ENCODE measurements around the gene TSHZ2.

The TSHZ2 gene

GRCh38 chr20:53298911-53299310 lies 326.8 kb downstream of the TSHZ2 start:
- DNase-seq (ENCODE audit: low read depth), result no peak
- H3K4me3 ChIP-seq (ENCODE audit: low read depth, low read length), result no peak overlapping the region
- TF ChIP-seq, protein P1, sequence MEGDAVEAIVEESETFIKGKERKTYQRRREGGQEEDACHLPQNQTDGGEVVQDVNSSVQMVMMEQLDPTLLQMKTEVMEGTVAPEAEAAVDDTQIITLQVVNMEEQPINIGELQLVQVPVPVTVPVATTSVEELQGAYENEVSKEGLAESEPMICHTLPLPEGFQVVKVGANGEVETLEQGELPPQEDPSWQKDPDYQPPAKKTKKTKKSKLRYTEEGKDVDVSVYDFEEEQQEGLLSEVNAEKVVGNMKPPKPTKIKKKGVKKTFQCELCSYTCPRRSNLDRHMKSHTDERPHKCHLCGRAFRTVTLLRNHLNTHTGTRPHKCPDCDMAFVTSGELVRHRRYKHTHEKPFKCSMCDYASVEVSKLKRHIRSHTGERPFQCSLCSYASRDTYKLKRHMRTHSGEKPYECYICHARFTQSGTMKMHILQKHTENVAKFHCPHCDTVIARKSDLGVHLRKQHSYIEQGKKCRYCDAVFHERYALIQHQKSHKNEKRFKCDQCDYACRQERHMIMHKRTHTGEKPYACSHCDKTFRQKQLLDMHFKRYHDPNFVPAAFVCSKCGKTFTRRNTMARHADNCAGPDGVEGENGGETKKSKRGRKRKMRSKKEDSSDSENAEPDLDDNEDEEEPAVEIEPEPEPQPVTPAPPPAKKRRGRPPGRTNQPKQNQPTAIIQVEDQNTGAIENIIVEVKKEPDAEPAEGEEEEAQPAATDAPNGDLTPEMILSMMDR (IDR thresholded peaks at IDR 0.05; ENCODE audit: low read depth, low read length, missing control alignments), result no peak

DNA sequence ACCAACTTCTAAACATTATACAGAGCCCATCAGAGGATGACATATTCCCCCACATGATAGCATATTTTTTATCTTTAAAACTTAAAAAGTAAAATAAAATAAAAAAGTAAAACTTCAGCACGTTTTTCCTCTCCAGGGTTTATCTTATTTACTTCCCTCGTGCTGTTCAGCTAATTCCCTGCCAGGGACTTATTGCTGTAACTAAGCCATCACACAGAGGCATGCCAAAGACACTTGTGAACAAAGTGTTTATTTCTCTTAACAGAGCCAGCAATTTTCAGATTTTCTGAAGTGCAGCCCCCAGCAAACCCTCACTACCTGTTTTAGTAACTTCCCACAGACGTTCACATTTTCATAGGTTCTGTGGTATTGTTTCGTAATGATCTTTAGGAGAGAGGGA lies 327.7 kb downstream of the TSHZ2 start:
- DNase-seq (ENCODE audit: low read depth), result no peak
- H3K4me3 ChIP-seq (ENCODE audit: low read depth, low read length), result no peak overlapping the region
- TF ChIP-seq, protein P1 (IDR thresholded peaks at IDR 0.05; ENCODE audit: low read depth, low read length, missing control alignments), result no peak

DNA sequence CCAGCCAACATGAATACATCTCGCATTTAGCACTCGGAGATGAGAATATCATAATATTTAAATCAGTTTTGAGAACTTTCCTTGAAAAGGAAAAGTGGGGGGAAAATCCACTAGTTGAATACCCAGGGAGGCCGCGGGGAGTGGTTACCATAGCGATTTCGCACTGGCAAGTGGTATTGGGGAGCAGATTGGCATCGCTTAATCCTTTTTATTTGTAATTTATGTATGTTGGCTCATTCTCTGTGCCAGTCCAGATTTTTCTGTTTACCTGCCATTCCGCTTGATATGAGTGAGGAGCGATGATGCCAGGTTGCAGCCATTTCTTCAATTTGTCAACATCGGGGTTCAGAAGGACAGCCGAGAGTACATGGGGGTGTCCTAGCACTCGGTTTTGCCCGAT lies 329.7 kb downstream of the TSHZ2 start:
- no peak overlapping the region for H3K4me3 ChIP-seq (ENCODE audit: low read depth, low read length)
- TF ChIP-seq, protein P1 (IDR thresholded peaks at IDR 0.05; ENCODE audit: low read depth, low read length, missing control alignments), result no peak
- DNase-seq (ENCODE audit: low read depth), result no peak

DNA sequence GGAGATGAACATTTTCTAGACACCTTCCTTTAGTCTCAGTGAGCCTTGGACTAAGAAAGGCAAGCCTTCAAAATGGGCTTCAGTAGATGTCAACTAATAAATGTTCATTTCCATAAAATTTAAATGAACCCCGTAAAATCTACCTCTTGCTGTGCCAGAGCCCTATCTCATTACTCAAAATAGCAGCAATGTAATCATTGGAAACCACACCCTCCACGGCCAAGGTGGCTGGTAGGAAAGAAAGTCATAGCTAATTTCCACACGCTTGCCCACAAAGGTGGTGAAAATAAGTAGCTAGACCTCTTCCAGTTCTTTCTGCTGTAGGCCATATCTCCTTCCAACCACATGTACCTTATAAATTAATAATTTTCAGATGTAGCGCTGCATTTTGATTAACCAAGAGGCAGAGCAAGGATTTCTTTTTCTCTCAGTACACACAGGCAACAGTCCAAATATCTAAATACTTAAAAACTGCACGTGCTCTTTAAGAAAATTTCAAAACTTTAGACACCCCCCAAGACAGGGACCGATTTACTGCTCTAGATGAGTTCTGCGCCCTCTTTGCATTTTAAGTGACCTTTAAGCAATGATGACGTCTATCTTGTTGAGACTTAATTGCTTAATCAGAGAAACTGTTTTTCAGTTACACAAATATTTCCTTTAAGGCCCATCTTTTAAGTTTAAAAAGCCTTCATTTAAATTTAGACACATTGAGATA lies 330.7 kb downstream of the TSHZ2 start:
- TF ChIP-seq, protein P1 (IDR thresholded peaks at IDR 0.05; ENCODE audit: low read depth, low read length, missing control alignments), result no peak
- no peak for DNase-seq (ENCODE audit: low read depth)
- H3K4me3 ChIP-seq (ENCODE audit: low read depth, low read length), result no peak overlapping the region

GRCh38 chr20:53303413-53303760 lies 331.2 kb downstream of the TSHZ2 start:
- H3K4me3 ChIP-seq (ENCODE audit: low read depth, low read length), result no peak overlapping the region
- no peak for DNase-seq (ENCODE audit: low read depth)
- TF ChIP-seq, protein P1 (IDR thresholded peaks at IDR 0.05; ENCODE audit: low read depth, low read length, missing control alignments), result no peak

DNA sequence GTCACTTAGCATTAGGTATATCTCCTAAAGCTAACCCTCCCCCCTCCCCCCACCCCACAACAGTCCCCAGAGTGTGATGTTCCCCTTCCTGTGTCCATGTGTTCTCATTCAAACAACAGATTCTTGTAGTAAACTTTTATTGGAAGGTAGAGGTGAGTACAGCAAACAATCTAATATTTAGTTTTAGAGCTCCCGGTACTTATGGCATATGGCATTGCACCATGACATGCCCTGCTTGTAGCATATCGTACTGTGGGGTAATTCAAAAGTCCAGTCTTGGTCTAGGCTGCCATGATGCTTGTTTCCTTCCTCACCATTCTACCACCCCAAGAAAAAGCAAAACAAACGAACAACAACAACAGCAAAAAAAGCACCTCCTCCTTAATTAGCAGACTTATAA lies 332.0 kb downstream of the TSHZ2 start:
- H3K4me3 ChIP-seq (ENCODE audit: low read depth, low read length), result no peak overlapping the region
- no peak for DNase-seq (ENCODE audit: low read depth)
- TF ChIP-seq, protein P1 (IDR thresholded peaks at IDR 0.05; ENCODE audit: low read depth, low read length, missing control alignments), result no peak

DNA sequence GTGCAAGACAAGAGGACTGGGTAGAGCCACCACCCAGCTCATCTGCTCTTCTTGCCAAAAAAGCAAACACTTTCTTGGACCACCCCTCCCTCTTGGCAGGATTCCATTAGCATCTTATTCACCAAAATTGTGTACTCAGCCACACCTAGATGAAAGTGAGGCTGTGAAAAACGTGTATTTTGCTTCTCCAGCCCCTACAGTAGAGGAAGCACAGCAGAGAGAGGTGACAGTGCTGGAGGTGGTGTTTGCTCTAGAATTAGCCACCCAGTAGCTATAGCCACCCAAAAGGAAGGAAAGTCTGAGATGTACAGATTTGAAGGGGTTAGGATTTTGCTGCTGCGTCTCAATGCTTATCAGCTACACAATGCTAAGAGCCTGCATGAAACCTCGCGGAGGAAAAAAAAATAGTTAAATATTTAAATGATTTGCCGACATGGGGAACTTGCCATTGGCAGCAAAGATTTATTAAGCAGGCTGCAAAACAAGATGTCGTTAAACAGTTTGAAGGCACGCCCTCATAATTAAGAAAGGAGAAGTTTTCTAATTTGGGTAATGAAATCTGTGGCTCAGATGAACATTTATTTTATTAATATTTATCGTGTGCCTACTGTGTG lies 334.1 kb downstream of the TSHZ2 start:
- TF ChIP-seq, protein P1 (IDR thresholded peaks at IDR 0.05; ENCODE audit: low read depth, low read length, missing control alignments), result no peak
- H3K4me3 ChIP-seq (ENCODE audit: low read depth, low read length), result no peak overlapping the region
- no peak for DNase-seq (ENCODE audit: low read depth)

Measured in GM12864 (cell line).